ENCODE measurements around the gene PTPRR.
"Not testable (repeated sequence)": the region's sequence is repeated elsewhere in the genome, so short reads cannot be mapped to it uniquely, and the experiment has no call there.

The PTPRR gene

DNA sequence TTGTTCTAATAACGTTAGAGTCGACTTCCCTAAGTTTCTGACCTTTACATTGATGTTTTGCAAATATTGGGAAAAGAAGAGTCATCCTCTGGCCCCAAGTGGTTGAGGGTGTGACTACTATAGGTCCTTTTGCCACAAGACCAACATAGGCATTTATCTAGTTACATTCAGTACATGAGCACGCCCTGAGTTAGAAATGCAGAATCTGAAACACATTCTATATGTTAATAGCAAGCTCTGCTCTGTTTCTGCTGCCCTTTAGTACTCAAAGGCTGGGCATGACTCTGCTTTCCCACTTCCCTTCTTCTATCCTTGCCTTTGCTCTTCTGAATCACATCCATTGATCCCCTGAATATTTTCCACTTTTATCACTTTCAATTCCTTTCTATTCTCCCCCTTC is 168.2 kb downstream of the PTPRR start:
- no peak for FAIRE-seq

DNA sequence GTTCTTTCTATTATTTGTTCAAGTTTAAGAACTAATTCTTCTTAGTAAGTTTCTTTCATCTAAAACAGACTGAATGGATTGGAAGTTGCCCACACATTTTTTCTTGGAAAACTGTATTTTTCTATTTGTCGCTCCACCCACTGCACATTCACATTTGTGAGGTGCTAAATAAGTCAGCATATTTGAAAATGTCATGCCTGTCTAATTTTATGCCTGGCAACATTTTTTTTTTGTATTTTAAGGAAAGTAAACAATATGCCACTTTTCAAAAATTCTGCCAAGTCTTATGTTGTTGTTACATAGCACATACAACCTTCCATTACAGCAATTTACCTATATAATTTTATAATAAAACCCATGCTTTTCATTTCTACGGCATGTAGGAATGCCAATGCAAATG is 170.6 kb downstream of the PTPRR start:
- no peak for FAIRE-seq

More for the DNA sequence above, 168.2 kb downstream of the PTPRR start:
- no peak for DNase-seq (ENCODE audit: low spot score)

DNA sequence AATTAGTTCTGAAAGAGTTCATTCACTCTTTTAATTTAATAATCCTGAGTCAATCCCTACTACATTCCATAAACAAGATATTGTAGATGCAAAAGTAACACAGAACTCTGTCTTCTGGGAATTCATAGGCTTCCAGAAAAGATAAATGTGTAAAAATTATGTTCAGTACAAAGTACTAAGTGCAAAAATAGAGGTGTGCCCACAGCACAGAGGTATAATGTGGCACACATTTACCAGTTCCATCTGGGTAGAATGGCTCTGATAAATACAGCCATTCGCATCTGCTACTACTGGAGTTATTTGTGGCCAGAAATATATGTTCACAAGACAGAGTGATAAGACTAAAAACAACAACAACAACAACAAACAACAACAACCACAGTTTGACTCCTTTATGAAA is 171.7 kb downstream of the PTPRR start:
- FAIRE-seq: no peak
- DNase-seq (ENCODE audit: low spot score): no peak

More for the DNA sequence above, 170.6 kb downstream of the PTPRR start:
- no peak for DNase-seq (ENCODE audit: low spot score)

DNA sequence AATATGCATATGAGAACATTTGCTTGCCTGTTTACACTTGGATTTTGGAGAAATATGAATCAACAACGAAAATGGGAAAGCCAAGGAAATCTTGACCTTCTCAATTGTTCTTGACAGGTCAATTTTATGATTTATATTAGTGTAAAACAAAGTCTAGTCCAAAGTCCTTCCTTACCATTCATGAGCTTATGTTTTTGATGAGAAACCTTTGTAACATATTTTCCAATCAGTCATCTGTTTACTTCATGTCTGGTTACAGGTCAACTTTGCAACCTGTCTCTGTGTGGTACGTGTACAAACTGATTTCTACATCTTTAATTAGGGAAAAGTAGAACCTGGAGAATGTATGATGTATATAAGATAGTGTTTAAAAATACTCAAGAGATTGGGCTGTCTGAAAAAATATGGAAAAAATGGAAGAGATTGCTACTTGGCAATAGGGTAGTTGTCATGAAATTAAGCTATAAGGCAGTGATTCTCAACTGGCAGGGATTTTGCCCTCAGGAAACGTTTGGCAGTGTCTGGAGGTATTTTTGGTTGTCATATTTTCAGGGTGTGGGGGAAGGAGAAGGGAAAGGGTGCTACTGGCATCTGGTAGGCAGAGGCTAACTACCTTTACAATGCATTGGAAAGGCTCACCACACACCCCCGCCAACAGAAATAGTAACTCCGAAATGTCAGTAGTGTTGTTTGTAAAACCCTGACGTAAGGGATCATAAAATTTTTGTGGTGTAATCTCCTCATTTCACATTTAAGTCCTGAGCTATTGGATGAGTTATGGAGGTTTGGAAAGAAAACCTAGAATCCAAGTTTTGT is 172.9 kb downstream of the PTPRR start:
- no peak for DNase-seq (ENCODE audit: low spot score)
- FAIRE-seq: no peak

DNA sequence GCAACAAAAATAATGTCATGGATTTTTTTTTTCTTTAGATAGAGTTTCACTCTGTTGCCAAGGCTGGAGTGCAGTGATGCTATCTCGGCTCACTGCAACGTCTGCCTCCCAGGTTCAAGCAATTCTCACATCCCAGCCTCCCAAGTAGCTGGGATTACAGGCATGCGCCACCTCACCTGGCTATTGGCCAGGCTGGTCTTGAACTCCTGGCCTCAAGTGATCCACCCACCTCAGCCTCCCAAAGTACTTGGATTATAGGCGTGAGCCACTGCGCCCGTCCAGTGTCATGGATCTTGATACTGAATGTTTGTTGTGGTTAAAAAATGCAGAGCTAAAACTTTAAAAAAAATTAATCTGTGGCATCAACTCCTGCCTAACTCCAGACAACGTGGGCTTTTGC is 175.5 kb downstream of the PTPRR start:
- DNase-seq (ENCODE audit: low spot score) (no peak), FAIRE-seq (no peak)

DNA sequence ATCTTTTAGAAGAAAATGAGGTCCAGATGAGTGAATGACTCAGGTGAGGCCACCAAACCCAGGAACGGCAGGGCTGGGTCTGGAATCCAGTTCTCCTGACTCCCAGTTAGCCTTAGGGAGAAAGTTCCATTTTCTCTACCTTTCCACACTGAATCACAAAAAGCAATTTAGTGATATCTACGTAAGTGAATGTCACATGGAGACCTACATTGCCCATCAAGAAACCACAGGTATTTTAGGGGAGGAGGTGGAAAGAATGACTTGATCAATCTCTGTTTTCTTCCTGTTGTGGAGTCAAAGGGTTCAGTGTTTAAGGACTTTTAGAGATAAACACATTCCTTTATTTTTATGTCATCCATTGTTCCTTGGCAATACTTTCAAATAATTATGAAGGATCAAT is 176.4 kb downstream of the PTPRR start:
- FAIRE-seq: no peak
- DNase-seq (ENCODE audit: low spot score): no peak

DNA sequence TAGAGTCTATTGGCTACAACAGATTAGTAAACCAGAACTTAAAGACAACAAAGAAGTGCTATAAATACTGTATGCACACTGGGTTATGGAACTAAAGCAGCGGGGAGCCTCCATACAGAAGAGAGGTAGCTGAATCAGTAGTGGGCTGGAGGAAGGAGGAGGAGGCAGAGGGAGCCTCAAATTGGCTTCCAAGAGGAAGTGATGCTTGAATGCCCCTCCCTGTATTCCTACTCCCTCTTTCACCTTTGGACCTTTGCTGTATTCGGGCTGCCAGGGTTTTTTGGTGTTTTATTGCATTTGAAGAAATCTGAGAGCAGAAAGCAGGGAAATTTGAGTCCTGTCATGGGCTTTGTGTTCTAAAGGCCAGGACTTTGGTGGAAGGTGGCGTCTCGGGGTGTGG is 179.3 kb downstream of the PTPRR start:
- DNase-seq (ENCODE audit: low spot score): no peak
- FAIRE-seq: no peak

DNA sequence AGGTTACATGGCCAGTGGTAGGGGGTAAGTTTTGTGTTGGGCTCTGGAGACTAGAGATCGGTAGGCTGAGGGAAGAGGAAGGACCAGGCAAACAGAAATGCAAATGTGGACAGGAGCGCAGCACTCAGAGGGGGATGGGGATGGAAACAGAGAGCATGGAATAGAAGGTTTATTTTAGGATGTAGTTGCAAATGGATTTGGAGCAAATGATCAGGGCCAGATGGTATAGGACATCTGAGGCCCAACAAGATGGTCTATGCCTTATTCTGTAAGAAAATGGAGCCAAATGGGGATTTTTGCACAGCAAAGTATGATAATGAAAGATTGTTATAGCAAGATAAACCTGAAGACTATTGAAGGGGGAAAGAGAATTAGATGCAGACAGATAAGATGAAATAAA is 180.8 kb downstream of the PTPRR start:
- DNase-seq (ENCODE audit: low spot score) (no peak), FAIRE-seq (no peak)

DNA sequence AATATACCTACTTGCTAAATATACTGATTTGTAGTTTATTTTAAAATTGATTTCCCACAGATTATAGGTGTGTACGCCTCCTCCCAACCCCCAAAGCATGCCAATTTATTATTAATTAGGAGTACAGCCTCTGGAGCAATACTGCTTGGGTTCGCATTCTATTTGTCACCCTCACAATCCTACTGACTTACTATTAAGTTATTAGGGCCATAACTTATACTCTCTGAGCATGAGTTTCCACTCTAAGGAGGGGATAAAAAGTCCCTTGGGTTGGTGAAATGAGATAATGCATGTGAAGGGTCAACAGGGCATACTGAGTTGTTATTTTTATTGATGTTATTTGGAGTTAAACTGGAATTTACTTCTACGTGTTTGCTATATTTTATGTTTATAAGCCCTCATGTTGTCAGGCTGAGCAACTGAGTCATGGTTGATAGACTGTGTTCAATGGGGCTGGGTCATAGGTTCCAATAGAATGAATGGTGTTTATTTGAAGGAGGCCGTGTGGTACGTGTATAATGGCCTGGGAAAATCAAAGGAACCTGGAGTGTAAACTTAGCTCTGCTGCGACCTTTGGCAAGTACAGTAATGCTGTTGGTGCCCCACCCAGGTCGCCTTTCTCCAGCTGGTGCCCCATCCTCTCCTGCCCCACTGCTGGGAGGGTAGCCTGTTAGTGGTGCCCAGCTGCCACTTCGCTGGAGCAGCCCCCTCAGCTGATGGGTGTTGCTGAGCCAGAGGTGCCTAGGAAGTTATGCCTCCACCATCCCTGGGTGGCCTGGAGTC is 184.0 kb downstream of the PTPRR start:
- FAIRE-seq (no peak), DNase-seq (ENCODE audit: low spot score) (no peak)

DNA sequence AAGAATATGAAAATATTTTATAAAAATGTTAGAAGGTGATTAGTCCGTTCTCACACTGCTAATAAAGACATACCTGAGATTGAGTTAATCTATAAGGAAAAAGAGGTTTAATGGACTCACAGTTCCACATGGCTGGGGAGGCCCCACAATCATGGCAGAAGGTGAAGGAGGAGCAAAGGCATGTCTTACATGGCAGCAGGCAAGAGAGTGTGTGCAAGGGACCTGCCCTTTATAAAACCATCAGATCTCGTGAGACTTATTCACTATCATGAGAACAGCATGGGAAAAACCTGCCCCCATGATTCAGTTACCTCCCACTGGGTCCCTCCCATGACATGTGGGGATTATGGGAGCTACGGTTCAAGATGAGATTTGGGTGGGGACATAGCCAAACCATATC is 185.3 kb downstream of the PTPRR start:
- not testable (repeated sequence) for DNase-seq (ENCODE audit: low spot score); FAIRE-seq

DNA sequence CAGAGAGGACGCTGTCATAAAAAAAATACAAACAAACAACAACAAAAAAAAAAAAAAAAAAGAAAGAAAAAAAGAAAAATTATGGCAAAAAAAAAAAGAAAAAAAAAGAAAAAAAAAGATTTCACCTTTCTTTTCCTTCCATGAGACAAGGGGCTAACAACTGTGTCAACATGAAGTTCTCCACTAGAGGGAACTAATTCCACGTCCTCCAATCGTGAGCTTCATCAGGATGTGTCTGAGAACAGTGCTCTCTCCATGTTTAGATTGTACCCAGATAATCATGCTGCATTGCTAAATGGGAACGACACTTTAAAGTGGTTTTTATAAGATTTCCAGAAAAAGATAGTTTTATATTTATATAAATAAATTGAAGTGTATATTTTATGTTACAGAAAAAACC is 187.2 kb downstream of the PTPRR start:
- FAIRE-seq (peak; percentile 78), DNase-seq (ENCODE audit: low spot score) (peak; percentile 37)

DNA sequence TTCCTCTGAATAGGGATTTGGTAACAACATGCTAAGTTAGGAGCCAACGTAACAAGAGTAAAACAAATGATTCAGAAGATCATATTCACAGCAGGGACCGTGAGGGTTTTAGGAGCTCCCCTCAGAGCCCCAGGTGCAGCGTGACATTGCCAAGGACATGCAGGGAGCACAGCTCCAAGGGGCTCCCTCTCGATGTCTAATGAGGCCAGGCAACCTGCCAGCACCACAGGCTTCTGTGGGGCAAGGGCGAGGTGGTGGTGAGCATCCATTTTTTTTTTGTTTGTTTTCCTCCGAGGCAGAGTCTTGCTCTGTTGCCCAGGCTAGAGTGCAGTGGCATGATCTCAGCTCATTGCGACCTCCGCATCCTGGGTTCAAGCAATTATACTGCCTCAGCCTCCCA is 188.3 kb downstream of the PTPRR start:
- no peak for FAIRE-seq
- DNase-seq (ENCODE audit: low spot score): no peak

DNA sequence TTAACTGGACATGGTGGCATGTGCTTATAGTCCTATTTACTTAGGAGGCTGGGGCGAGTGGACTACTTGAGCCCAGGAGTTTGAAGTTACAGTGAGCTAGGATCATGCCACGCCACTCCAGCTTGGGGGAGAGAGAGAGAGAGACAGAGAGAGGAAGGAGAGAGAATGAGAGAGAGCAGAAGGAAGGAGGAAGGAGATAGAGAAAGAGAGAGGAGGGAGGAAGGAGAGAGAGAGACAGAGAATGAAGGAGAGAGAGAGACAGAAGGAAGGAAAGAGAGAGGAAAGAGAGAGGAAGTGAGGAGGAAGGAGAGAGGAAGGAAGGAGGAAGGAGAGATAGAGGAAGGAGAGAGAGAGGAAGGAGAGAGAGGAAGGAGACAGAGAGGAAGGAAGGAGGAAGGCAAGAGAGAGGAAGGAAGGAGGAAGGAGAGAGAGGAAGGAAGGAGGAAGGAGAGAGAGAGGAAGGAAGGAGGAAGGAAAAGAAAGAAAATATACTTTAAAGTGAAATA is 189.8 kb downstream of the PTPRR start:
- no peak for FAIRE-seq

DNA sequence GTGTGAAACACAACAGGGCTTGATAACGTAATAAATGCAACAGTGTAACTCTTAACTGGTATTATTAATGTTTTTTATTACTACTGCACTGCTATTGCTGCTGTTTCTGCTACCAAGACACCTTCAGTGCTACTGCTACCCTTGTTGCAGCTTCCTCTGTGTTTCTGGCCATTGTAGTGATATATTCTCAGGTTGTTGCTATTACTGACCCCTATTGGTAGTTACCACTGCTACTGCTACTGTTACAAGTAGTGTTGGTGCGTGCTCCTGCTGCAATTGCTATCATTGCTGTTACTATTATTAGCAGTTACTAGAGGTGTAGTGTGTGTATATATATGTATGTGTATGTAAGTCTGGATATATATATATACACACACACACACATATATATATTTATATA is 196.1 kb downstream of the PTPRR start:
- FAIRE-seq: no peak
- peak; percentile 19 for DNase-seq (ENCODE audit: low spot score)

More for the DNA sequence above, 189.8 kb downstream of the PTPRR start:
- no peak for DNase-seq (ENCODE audit: low spot score)

DNA sequence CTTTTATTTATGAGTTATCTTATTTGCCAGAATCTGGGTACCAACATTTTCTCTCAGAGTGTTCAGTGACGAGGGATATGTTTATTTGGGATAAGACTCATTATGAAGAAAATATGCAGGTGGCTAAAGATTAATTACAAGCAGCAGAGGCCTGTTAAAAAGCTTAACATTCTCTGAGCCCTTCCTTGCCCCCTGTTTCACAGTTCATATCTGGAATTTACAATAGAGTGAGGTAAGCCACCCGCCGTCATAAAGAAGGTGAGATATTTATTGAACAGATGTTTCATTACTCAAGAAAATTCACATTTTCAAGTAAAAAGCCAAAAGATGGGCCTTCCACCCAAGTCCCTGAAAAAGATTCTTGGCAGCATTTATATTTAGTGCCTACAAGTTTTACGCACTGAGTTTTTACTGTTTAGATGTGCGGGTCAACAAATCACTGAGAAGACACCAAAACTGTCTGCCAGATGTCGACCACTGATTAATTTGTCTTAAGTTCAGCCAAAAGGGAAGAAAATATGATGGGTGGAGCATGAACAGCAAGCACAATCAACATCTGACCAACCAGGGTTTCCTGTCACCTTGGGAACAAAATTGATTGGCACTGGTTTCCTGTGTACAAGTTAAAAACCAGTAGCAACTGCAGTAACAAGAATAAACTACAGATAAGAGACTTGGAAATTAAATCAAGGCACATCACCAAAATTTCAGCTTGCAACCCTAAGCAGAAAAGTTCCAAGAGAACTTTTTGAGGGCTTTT is 197.8 kb downstream of the PTPRR start:
- FAIRE-seq (no peak), DNase-seq (ENCODE audit: low spot score) (no peak)

DNA sequence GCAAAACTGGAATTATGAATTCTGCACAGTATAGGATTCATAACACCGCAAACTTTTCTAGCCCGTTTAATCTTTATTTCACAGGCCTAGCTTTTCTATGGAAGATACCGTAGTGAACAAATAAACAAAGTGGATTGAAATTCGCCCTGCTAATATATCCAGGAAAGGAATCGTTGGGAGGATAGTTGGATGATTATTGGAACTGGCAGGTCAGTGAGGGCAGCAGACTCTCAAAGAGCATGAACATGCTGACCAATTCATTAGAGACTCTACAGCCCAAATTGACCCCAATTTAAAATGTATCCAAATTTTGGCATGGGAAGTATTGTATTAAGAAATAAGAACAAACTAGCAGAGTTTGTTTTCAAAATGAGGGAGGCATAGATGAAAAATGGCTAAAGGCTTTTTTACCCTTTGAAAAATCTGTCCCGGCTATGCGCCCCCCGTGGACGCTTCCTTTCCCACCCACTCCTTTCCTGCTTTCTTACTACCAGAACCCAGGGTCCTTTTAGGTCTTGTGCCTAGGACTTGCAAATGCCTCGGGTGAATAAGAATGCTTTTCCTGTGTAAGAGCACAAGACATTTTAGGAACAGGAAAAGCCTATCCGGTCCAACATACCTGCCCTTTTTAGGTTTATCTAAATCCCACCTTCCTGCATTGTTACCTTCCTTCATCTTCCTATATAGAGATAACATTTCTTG is 198.7 kb downstream of the PTPRR start:
- DNase-seq (ENCODE audit: low spot score) (no peak), FAIRE-seq (no peak)

DNA sequence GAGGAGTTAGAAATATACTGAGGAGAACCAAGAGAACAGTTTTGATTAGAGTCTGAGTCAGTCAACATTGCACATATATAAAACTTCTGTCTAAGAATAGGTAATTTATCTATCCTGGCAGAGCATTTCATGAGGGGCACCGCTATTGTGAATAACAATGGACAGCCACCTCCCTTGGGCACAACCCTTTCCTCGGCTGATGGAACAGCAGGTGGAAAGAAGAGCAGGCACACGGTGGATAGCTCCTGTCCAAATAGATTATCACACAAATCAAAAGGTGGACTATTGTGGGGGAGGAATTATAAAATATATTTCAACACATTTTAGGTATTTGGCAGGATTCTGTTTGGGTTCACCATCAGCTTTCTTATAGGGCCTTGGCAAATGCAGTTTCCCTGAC is 199.3 kb downstream of the PTPRR start:
- DNase-seq (ENCODE audit: low spot score): no peak
- FAIRE-seq: no peak

DNA sequence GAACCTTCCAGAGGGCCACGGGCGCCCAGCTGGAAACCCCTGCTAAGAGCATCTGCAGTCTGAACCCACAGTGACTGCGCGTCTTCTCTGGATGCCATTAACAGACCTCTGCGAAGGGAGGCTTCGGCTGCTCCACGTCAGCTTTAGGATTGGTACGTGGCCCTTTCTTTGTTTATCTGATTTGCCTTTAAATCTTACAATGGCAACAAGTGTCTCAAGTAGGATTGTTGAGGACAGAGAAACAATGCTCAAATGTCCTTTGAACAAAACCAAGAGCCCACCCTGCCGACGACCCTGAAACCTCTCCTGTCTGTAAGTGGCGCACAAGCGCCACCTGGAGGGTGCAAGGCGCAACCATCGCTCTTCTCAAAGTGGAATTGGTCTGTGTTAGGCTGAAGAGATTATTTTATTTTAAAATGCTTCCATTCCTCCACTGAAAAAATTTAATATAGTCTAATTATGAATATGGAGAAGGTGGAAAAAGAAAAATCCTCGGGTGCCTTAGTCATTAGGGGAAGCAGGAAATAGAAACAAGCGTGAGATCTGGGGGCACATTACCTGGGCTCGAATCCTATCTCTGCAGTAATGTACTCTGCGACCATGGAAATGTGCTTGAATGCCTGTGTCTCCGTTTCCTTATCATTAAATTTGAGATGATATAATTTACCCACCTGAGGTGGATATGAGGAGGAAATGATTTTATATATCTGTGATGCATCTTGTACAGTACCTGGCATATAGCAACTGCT is 200.7 kb downstream of the PTPRR start:
- FAIRE-seq (no peak), DNase-seq (ENCODE audit: low spot score) (peak; percentile 9)

DNA sequence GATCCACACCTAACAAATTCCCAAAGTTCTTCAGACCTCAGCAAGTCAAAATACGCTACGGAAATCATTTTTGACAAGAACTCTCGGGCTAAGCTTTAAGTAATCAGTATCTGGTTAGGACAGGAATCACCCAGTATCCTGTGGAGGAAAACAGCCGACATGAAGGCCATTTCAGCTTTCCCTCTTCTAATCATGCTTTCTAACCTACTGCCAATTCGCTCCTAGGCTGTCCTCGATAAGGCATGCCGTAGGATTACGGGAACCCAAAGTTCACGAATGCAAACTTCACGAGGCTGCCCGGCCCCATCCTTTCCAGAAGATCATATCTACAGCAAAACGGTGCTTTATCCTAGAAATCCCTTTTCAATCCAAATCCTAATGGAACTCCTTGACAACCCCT is 201.5 kb downstream of the PTPRR start:
- no peak for DNase-seq (ENCODE audit: low spot score)
- FAIRE-seq: no peak

DNA sequence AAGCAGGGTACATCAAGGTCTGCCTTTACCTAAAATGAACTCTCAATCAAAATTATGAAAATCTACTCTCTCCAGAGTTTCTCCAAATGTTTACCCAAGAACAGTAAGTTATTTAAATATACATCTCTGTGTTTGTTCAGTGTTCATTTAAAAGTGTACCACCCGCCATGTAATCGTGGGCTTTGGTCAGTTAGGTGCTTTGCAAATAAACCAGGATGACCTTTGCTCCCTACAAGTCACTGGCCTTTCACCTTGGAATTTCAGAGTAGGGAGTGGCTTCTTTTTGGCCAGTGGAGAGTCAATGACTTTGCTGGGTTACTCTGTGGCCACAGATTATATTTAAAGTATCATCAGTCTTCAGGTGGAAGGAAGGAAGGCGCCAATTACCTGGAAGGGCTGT is 208.7 kb downstream of the PTPRR start:
- FAIRE-seq (no peak), DNase-seq (ENCODE audit: low spot score) (no peak)

All from RCC 7860 (cell line).